ENCODE measurements around the gene KRTAP12-1.

KRTAP12-1 gene

GRCh38 chr21:44711327-44712202 lies 29.6 kb upstream of the KRTAP12-1 start, which contains the start of gene TSPEAR:
TSPEAR (minus strand) TSS chr21:44711572; CDS start chr21:44711514, 58 bp downstream.
- Histone ChIP-seq H3K9me3 (ENCODE audit: control insufficient read depth, low read length) (no peaks in the 10 kb centered on the region), H3K36me3 (ENCODE audit: control insufficient read depth, insufficient read depth, low read length) (no peaks in the 10 kb centered on the region), H3K4me3 (ENCODE audit: extremely low read depth, insufficient read depth, low read length, poor library complexity, severe bottlenecking) (no peak within 1 kb of the TSS), H3K27ac (ENCODE audit: low read depth, low read length, severe bottlenecking) (no peak within 1 kb of the TSS), H3K4me1 (ENCODE audit: control insufficient read depth, insufficient read depth, low read length, poor library complexity, severe bottlenecking) (peaks cover 15% of the 10 kb centered on the region)
- 1% methylated on average over 17 to 34 of the region's 41 CpGs for WGBS, 2 experiments (ENCODE audit: insufficient coverage in 2 of 2)

- Histone ChIP-seq H3K27ac (ENCODE audit: low read depth, low read length, severe bottlenecking) (no peak overlapping the region), H3K4me1 (ENCODE audit: control insufficient read depth, insufficient read depth, low read length, poor library complexity, severe bottlenecking) (peaks cover 15% of the 10 kb centered on the region), H3K36me3 (ENCODE audit: control insufficient read depth, insufficient read depth, low read length) (no peaks in the 10 kb centered on the region), H3K9me3 (ENCODE audit: control insufficient read depth, low read length) (no peaks in the 10 kb centered on the region), H3K4me3 (ENCODE audit: extremely low read depth, insufficient read depth, low read length, poor library complexity, severe bottlenecking) (no peak overlapping the region)
- WGBS, 2 experiments (ENCODE audit: insufficient coverage in 2 of 2), result 1 to 2% methylated on average over 15 to 18 of the region's 20 CpGs
Measured at GRCh38 chr21:44710756-44711326, 28.9 kb upstream of the KRTAP12-1 start.

- 2 to 5% methylated on average over 12 to 13 of the region's 17 CpGs for WGBS, 2 experiments (ENCODE audit: insufficient coverage in 2 of 2)
- Histone ChIP-seq H3K36me3 (ENCODE audit: control insufficient read depth, insufficient read depth, low read length) (no peaks in the 10 kb centered on the region), H3K27ac (ENCODE audit: low read depth, low read length, severe bottlenecking) (no peak overlapping the region), H3K9me3 (ENCODE audit: control insufficient read depth, low read length) (no peaks in the 10 kb centered on the region), H3K4me1 (ENCODE audit: control insufficient read depth, insufficient read depth, low read length, poor library complexity, severe bottlenecking) (peaks cover 15% of the 10 kb centered on the region), H3K4me3 (ENCODE audit: extremely low read depth, insufficient read depth, low read length, poor library complexity, severe bottlenecking) (no peak overlapping the region)
Measured at GRCh38 chr21:44710294-44710665, 28.3 kb upstream of the KRTAP12-1 start.

- H3K27ac ChIP-seq (ENCODE audit: low read depth, low read length, severe bottlenecking), result no peak overlapping the region
- no peaks in the 10 kb centered on the region for H3K9me3 ChIP-seq (ENCODE audit: control insufficient read depth, low read length)
- peaks cover 15% of the 10 kb centered on the region for H3K4me1 ChIP-seq (ENCODE audit: control insufficient read depth, insufficient read depth, low read length, poor library complexity, severe bottlenecking)
- no peaks in the 10 kb centered on the region for H3K36me3 ChIP-seq (ENCODE audit: control insufficient read depth, insufficient read depth, low read length)
- H3K4me3 ChIP-seq (ENCODE audit: extremely low read depth, insufficient read depth, low read length, poor library complexity, severe bottlenecking), result no peak overlapping the region
- 2% methylated on average over 34 to 38 of the region's 45 CpGs for WGBS, 2 experiments (ENCODE audit: insufficient coverage in 2 of 2)
Measured at GRCh38 chr21:44709426-44710293, 27.7 kb upstream of the KRTAP12-1 start.

- 2 to 11% methylated on average over 13 to 18 of the region's 25 CpGs for WGBS, 2 experiments (ENCODE audit: insufficient coverage in 2 of 2)
- Histone ChIP-seq H3K9me3 (ENCODE audit: control insufficient read depth, low read length) (no peaks in the 10 kb centered on the region), H3K36me3 (ENCODE audit: control insufficient read depth, insufficient read depth, low read length) (no peaks in the 10 kb centered on the region), H3K4me3 (ENCODE audit: extremely low read depth, insufficient read depth, low read length, poor library complexity, severe bottlenecking) (no peak overlapping the region), H3K4me1 (ENCODE audit: control insufficient read depth, insufficient read depth, low read length, poor library complexity, severe bottlenecking) (peaks cover 15% of the 10 kb centered on the region), H3K27ac (ENCODE audit: low read depth, low read length, severe bottlenecking) (no peak overlapping the region)
Measured at GRCh38 chr21:44708866-44709425, 27.0 kb upstream of the KRTAP12-1 start.

- no peaks in the 10 kb centered on the region for H3K9me3 ChIP-seq (ENCODE audit: control insufficient read depth, low read length)
- no peak overlapping the region for H3K4me3 ChIP-seq (ENCODE audit: extremely low read depth, insufficient read depth, low read length, poor library complexity, severe bottlenecking)
- no peaks in the 10 kb centered on the region for H3K36me3 ChIP-seq (ENCODE audit: control insufficient read depth, insufficient read depth, low read length)
- peaks cover 15% of the 10 kb centered on the region for H3K4me1 ChIP-seq (ENCODE audit: control insufficient read depth, insufficient read depth, low read length, poor library complexity, severe bottlenecking)
- H3K27ac ChIP-seq (ENCODE audit: low read depth, low read length, severe bottlenecking), result no peak overlapping the region
- WGBS, 2 experiments (ENCODE audit: insufficient coverage in 2 of 2), result 1 to 4% methylated on average over 9 to 11 of the region's 13 CpGs
Measured at GRCh38 chr21:44708213-44708865, 26.4 kb upstream of the KRTAP12-1 start.

- 1 to 5% methylated on average over 17 to 20 of the region's 46 CpGs for WGBS, 2 experiments (ENCODE audit: insufficient coverage in 2 of 2)
- Histone ChIP-seq H3K27ac (ENCODE audit: low read depth, low read length, severe bottlenecking) (no peak overlapping the region), H3K36me3 (ENCODE audit: control insufficient read depth, insufficient read depth, low read length) (no peaks in the 10 kb centered on the region), H3K9me3 (ENCODE audit: control insufficient read depth, low read length) (no peaks in the 10 kb centered on the region), H3K4me1 (ENCODE audit: control insufficient read depth, insufficient read depth, low read length, poor library complexity, severe bottlenecking) (peaks cover 15% of the 10 kb centered on the region), H3K4me3 (ENCODE audit: extremely low read depth, insufficient read depth, low read length, poor library complexity, severe bottlenecking) (no peak overlapping the region)
Measured at GRCh38 chr21:44706706-44707581, 25.0 kb upstream of the KRTAP12-1 start.

GRCh38 chr21:44706026-44706705 lies 24.2 kb upstream of the KRTAP12-1 start:
- Histone ChIP-seq H3K36me3 (ENCODE audit: control insufficient read depth, insufficient read depth, low read length) (no peaks in the 10 kb centered on the region), H3K27ac (ENCODE audit: low read depth, low read length, severe bottlenecking) (no peak overlapping the region), H3K4me1 (ENCODE audit: control insufficient read depth, insufficient read depth, low read length, poor library complexity, severe bottlenecking) (peaks cover 9% of the 10 kb centered on the region), H3K4me3 (ENCODE audit: extremely low read depth, insufficient read depth, low read length, poor library complexity, severe bottlenecking) (no peak overlapping the region), H3K9me3 (ENCODE audit: control insufficient read depth, low read length) (no peaks in the 10 kb centered on the region)
- 3 to 5% methylated on average over 24 to 40 of the region's 54 CpGs for WGBS, 2 experiments (ENCODE audit: insufficient coverage in 2 of 2)

GRCh38 chr21:44704636-44705001 lies 22.7 kb upstream of the KRTAP12-1 start:
- whole genome bisulfite sequencing, 2 experiments (ENCODE audit: insufficient coverage in 2 of 2), result 27 to 31% methylated on average over 10 to 12 of the region's 13 CpGs
- Histone ChIP-seq H3K4me3 (ENCODE audit: extremely low read depth, insufficient read depth, low read length, poor library complexity, severe bottlenecking) (no peak overlapping the region), H3K4me1 (ENCODE audit: control insufficient read depth, insufficient read depth, low read length, poor library complexity, severe bottlenecking) (peaks cover 5% of the 10 kb centered on the region), H3K27ac (ENCODE audit: low read depth, low read length, severe bottlenecking) (no peak overlapping the region), H3K9me3 (ENCODE audit: control insufficient read depth, low read length) (no peaks in the 10 kb centered on the region), H3K36me3 (ENCODE audit: control insufficient read depth, insufficient read depth, low read length) (no peaks in the 10 kb centered on the region)
